ENCODE results near the gene LRRC4B.

The LRRC4B gene

GRCh38 chr19:50555450-50556281 is 12.6 kb downstream of the LRRC4B start:
- peak; percentile 2 for DNase-seq (ENCODE audit: low read depth)
- no peak overlapping the region for H3K4me3 ChIP-seq (ENCODE audit: low read depth, low read length)
- TF ChIP-seq, protein P1, sequence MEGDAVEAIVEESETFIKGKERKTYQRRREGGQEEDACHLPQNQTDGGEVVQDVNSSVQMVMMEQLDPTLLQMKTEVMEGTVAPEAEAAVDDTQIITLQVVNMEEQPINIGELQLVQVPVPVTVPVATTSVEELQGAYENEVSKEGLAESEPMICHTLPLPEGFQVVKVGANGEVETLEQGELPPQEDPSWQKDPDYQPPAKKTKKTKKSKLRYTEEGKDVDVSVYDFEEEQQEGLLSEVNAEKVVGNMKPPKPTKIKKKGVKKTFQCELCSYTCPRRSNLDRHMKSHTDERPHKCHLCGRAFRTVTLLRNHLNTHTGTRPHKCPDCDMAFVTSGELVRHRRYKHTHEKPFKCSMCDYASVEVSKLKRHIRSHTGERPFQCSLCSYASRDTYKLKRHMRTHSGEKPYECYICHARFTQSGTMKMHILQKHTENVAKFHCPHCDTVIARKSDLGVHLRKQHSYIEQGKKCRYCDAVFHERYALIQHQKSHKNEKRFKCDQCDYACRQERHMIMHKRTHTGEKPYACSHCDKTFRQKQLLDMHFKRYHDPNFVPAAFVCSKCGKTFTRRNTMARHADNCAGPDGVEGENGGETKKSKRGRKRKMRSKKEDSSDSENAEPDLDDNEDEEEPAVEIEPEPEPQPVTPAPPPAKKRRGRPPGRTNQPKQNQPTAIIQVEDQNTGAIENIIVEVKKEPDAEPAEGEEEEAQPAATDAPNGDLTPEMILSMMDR (conservative IDR thresholded peaks at IDR 0.05; ENCODE audit: low read depth, low read length) = no peak

DNA sequence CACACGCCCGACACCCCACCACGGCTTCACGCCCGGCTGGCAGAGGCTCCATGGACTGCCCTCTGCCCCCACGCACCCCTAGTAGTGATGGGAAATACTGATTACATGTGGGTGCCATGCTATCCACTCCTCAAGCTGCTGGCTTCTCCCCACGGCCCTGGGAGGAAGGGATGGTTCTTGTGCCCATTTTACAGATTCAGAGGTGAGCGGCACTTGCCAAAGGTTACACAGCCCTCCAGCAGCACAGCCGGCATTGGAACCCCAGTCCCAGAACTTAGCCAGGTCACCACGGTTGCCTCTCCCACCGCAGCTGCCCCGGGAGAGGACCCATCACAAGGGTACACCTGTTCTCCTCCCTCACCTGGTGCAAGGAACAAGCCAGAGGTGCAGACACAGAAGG is 13.2 kb downstream of the LRRC4B start:
- no peak overlapping the region for H3K4me3 ChIP-seq (ENCODE audit: low read depth, low read length)
- DNase-seq (ENCODE audit: low read depth) = no peak
- TF ChIP-seq, protein P1 (conservative IDR thresholded peaks at IDR 0.05; ENCODE audit: low read depth, low read length) = no peak

DNA sequence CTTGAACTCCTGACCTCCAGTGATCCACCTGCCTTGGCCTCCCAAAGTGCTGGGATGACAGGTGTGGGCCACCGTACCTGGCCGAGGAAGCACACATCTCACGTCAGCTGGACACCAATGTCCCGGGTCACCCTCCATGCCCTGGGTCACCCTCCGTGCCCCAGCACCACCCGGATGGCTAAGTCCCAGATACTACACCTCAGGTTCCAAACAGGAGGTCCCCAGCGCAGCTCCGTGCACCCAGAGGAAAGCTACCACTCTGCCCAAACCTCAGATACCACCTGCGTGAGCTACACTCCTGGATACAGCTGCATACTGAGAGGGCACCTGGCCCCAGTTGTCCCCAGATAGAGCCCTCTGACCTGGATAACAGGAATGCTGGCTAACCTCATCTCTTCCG is 14.0 kb downstream of the LRRC4B start:
- DNase-seq (ENCODE audit: low read depth) = no peak
- TF ChIP-seq, protein P1 (conservative IDR thresholded peaks at IDR 0.05; ENCODE audit: low read depth, low read length) = no peak
- no peak overlapping the region for H3K4me3 ChIP-seq (ENCODE audit: low read depth, low read length)

DNA sequence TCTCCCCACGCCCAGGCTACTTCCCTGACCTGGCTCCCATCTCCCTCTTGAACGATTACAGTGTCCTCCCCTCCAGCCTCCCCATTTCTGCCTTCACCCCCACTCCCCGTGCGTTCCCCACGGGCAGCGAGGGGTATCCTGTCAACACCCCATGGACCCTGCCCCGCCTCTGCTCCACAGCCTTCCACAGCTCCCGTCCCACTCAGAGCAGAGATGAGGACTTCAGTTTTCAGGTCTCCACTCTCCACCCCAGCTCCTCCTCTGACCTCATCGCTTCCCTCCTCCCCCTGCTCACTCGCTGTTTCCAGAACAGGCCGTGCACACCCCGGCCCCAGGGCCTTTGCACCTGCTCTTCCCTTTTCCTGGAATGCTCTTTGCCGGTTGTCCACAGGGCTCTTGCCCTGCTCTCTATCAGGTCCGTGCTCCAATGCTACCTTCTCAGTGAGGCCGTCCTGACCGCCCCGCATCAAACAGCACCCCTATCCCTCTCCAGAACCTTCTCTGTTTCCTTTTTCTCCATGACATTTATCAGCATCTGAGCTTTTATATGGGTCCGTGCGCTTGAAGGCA is 15.0 kb downstream of the LRRC4B start:
- TF ChIP-seq, protein P1 (conservative IDR thresholded peaks at IDR 0.05; ENCODE audit: low read depth, low read length) = no peak
- no peak overlapping the region for H3K4me3 ChIP-seq (ENCODE audit: low read depth, low read length)
- no peak for DNase-seq (ENCODE audit: low read depth)

- no peak overlapping the region for H3K4me3 ChIP-seq (ENCODE audit: low read depth, low read length)
- no peak for DNase-seq (ENCODE audit: low read depth)
- TF ChIP-seq, protein P1 (conservative IDR thresholded peaks at IDR 0.05; ENCODE audit: low read depth, low read length) = no peak
Observed at GRCh38 chr19:50552540-50552939, 15.7 kb downstream of the LRRC4B start.

- DNase-seq (ENCODE audit: low read depth) = no peak
- TF ChIP-seq, protein P1 (conservative IDR thresholded peaks at IDR 0.05; ENCODE audit: low read depth, low read length) = no peak
- H3K4me3 ChIP-seq (ENCODE audit: low read depth, low read length) = no peak overlapping the region
Observed at GRCh38 chr19:50551715-50552187, 16.5 kb downstream of the LRRC4B start.

All from choroid plexus epithelial cell (primary cell).